GM12878 (cell line): ENCODE results near the gene MGAT4B. TPM values are rescaled to one million over a fixed set of nuclear protein-coding genes. Genes with fewer than 3 reads are reported as not detected.

Experiments
- ATAC-seq: fragments of 200-7000 bp; cut with Tn5 transposase; 3 replicates; pipeline ENCODE4 v1.9.1; 2020; ENCODE audit warnings: mild to moderate bottlenecking, moderate library complexity
- BruUV-seq: library from RNA; stranded (reverse); fragments of 400-500 nt; replicated peaks from 2 replicates; lab custom pipeline; 2021; lab: Mats Ljungman, UMichigan
- CTCF ChIA-PET: fragments of 300-600 bp; sonication (Branson Sonifier 250); formaldehyde crosslinking; extraction: SDS; loops from one replicate; lab custom pipeline; 2021; ENCODE audit warnings: inconsistent platforms; lab: Yijun Ruan, JAX
- POLR2A ChIA-PET: fragments of 350-600 bp; formaldehyde crosslinking; extraction: SDS; loops from one replicate; lab custom pipeline; 2021; ENCODE audit warnings: inconsistent platforms; lab: Charles Lee
- RAD21 ChIA-PET: fragments of 300-600 bp; sonication (Branson Sonifier 250); formaldehyde crosslinking; loops from one replicate; lab custom pipeline; 2023; ENCODE audit warnings: antibody characterized with exemption; ENCODE audit not compliant: unreplicated experiment; lab: Charles Lee
- SMC1A ChIA-PET: fragments of 300-600 bp; sonication (Branson Sonifier 250); formaldehyde crosslinking; loops from one replicate; lab custom pipeline; 2023; ENCODE audit not compliant: unreplicated experiment, uncharacterized antibody; lab: Charles Lee
- DNase-seq: peaks from one replicate; pipeline ENCODE4 v3.0.0-alpha.2; 2011; ENCODE audit warnings: low read depth, low spot score
- FAIRE-seq: peaks from 3 replicates; lab custom pipeline; 2011; peaks lifted over from hg19 to GRCh38; lab: Jason Lieb, UNC
- H2AFZ ChIP-seq: 2 replicates; pipeline ENCODE4 v1.6.0; 2011; ENCODE audit warnings: low read depth, low read length, control low read depth; ENCODE audit not compliant: control insufficient read depth
- H3K27ac ChIP-seq: 2 replicates; pipeline ENCODE4 v1.5.1; 2011; ENCODE audit warnings: control low read depth; ENCODE audit not compliant: control insufficient read depth, insufficient read depth
- H3K27me3 ChIP-seq, 2 experiments: replicated peaks in 1 of 2; 2 replicates each; pipeline versions ENCODE4 v1.6.0 to v1.6.1; 2011; ENCODE audit warnings: low read length in 1 of 2; ENCODE audit not compliant: control insufficient read depth in 2 of 2, insufficient read depth in 2 of 2
- H3K36me3 ChIP-seq, 2 experiments: 2 replicates each; pipeline ENCODE4 v1.5.1; 2011; ENCODE audit warnings: low read length in 1 of 2; ENCODE audit not compliant: control insufficient read depth in 2 of 2, insufficient read depth in 2 of 2
- H3K4me1 ChIP-seq: 2 replicates; pipeline ENCODE4 v1.6.1; 2011; ENCODE audit warnings: mild to moderate bottlenecking, low read length, moderate library complexity, mixed read lengths; ENCODE audit not compliant: control insufficient read depth, insufficient read depth
- H3K4me2 ChIP-seq: 2 replicates; pipeline ENCODE4 v1.6.0; 2011; ENCODE audit warnings: control low read depth; ENCODE audit not compliant: control insufficient read depth, insufficient read depth
- H3K4me3 ChIP-seq: fragments of 200-600 bp; sonication (generic); 2 replicates; pipeline ENCODE4 v1.5.1; 2016
- H3K79me2 ChIP-seq: 2 replicates; pipeline ENCODE4 v1.6.0; 2011; ENCODE audit warnings: low read length; ENCODE audit not compliant: control insufficient read depth, insufficient read depth
- H3K9ac ChIP-seq: 2 replicates; pipeline ENCODE4 v1.8.0; 2011; ENCODE audit warnings: low read length, control low read depth, mixed read lengths; ENCODE audit not compliant: control insufficient read depth, insufficient read depth
- H3K9me3 ChIP-seq: replicated peaks from 3 replicates; pipeline ENCODE4 v1.5.1; 2011; ENCODE audit warnings: mild to moderate bottlenecking, low read length; ENCODE audit not compliant: control insufficient read depth, insufficient read depth
- H4K20me1 ChIP-seq: 2 replicates; pipeline ENCODE4 v1.6.0; 2011; ENCODE audit not compliant: control insufficient read depth, insufficient read depth
- DPF2 ChIP-seq: fragments of 450-650 bp; IDR thresholded peaks from 2 replicates; pipeline ENCODE4 v1.6.1; 2017; ENCODE audit warnings: mild to moderate bottlenecking
- IKZF1 ChIP-seq: fragments of 450-650 bp; conservative IDR thresholded peaks from 2 replicates; pipeline ENCODE4 v1.6.1; 2017; ENCODE audit warnings: antibody characterized with exemption, mild to moderate bottlenecking
- RELA ChIP-seq: fragments of 450-650 bp; IDR thresholded peaks from 2 replicates; pipeline ENCODE4 v1.8.0; 2014; ENCODE audit warnings: borderline replicate concordance; ENCODE audit not compliant: partially characterized antibody
- RUNX3 ChIP-seq: IDR thresholded peaks from 2 replicates; pipeline ENCODE4 v1.6.1; 2012; ENCODE audit warnings: low read length, inconsistent platforms
- SPI1 ChIP-seq: IDR thresholded peaks from 2 replicates; pipeline ENCODE4 v1.6.1; 2011; ENCODE audit warnings: low read depth, mild to moderate bottlenecking, low read length, moderate library complexity, borderline replicate concordance; ENCODE audit not compliant: insufficient read depth
- WGBS: methylation state at CpG from one replicate; pipeline ENCODE4 v1.1.6; 2016; ENCODE audit warnings: low lambda C conversion rate; ENCODE audit not compliant: insufficient replicate concordance, insufficient coverage; ENCODE audit errors: missing lambda C conversion rate; 5-methylcytosine and 5-hydroxymethylcytosine counted together
- in situ Hi-C: fragments of 300-500 bp; cut with MboI; formaldehyde crosslinking; loops from 9 replicates; pipeline ENCODE4 v1.14.3; 2018; ENCODE audit warnings: mixed read lengths
- intact Hi-C: fragments of 100-400 bp; cut with micrococcal nuclease; formaldehyde crosslinking; loops from one replicate; pipeline ENCODE4 v1.14.2; 2022; ENCODE audit not compliant: unreplicated experiment
- polyA plus RNA-seq, 11 experiments: library from polyadenylated mRNA; depleted of rRNA in 4 of 11; unstranded in 6 of 11; stranded (reverse) in 5 of 11; fragments of >200 nt; fragmentation: Nextera tagmentation in 4 of 11; fragmentation: Illumina TruSeq in 1 of 11; extraction: Ambion mirVana in 4 of 11; extraction: Trizol in 1 of 11; gene quantifications; 1 replicate in 1 of 11; 2 replicates in 10 of 11; pipeline versions ENCODE4 v1.2.1 to v1.2.3, GENCODE V29; 2011 to 2016; ENCODE audit warnings: inconsistent platforms in 2 of 11, missing spikeins in 2 of 11, low read depth in 1 of 11
- total RNA-seq, 4 experiments: library from RNA; depleted of rRNA in 3 of 4; stranded (reverse); fragments of >200 nt in 3 of 4; fragmentation: Illumina TruSeq in 1 of 4; extraction: Trizol in 1 of 4; gene quantifications; 2 replicates each; pipeline versions ENCODE4 v1.2.1 to v1.2.3, GENCODE V29; 2013 to 2021

The MGAT4B gene
- total and polyA plus RNA-seq, 10 of the 15 experiments (the other 5 are each of a cell fraction or from before 2014, with no cell fraction given): 0.60 to 82.5 (median 34.4) TPM; not detected in 1

DNA sequence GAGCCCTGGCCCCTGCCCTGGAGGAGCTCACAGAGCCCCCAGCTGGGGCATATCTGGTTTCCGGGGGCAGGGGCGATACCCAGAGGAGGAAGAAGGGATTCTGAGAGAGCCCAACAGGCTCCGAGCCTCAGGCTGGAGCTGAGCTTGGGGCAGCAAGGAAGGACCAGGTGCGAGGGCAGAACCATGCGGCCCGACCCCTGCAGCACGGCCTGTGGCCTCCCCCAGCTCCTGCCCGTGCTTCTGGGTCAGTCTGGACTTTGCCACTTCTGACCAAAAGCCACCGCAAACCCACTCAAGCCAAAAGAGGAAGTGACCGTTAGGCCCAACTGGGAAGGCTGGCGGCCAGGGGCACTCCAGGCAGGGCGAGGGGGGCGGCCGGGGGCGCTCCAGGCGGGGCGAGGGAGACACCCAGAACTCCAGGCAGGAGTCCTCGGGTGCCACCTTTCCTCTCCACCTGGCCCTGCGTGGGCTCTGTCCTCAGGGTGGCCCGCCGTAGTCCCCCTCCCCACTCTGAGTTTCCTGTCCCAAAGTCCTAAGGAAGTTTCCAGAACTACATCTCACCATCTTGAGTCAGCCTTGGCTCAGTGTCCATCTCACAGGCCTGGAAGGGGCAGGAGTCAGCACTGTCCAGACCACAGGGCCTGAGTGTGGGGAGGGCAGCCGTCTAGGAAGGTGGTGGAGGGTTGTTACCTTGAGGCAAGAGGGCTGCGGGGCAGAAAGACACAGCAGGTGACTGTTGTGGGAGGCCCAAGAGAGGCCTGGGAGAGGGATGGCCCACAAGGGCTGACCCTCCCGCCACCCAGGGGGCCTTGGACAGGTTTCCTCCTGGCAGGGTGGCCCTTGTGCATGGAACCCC is 13.8 kb downstream of the MGAT4B start:
- Histone ChIP-seq H3K36me3 (no peaks in the 10 kb centered on the region; a peak in 2 of 4 replicates), H3K79me2 (no peaks in the 10 kb centered on the region), H3K27me3 (no peaks in the 10 kb centered on the region), H3K9ac (no peak overlapping the region), H3K4me2 (no peak overlapping the region), H4K20me1 (no peaks in the 10 kb centered on the region), H3K27ac (no peak overlapping the region), H2AFZ (no peak overlapping the region), H3K4me3 (no peak overlapping the region), H3K4me1 (peaks cover 23% of the 10 kb centered on the region), H3K9me3 (no peaks in the 10 kb centered on the region)
- no peak for DNase-seq
- in situ Hi-C loops (loop anchor here (25.0 kb wide), 1 partner anchor 294 kb away; no protein-coding TSS in a partner anchor), intact Hi-C loops (no loop called here)
- no peak for FAIRE-seq
- ChIA-PET SMC1A (interaction anchor here (0.9 to 1.2 kb wide), 3 partner anchors 8 to 31 kb away, joined by 3 to 4 read pairs (median 3); no protein-coding TSS in a partner anchor), CTCF (interaction anchor here (0.6 to 2.9 kb wide), 7 partner anchors 18 to 114 kb away, joined by 3 to 14 read pairs (median 4); partner anchors contain the start of gene SQSTM1), RAD21 (no interaction called here), POLR2A (interaction anchor here (0.8 kb wide), 1 partner anchor 13 kb away, joined by 3 read pairs; no protein-coding TSS in a partner anchor)
- WGBS: 65% methylated on average over 22 of the region's 24 CpGs
- no peak for ATAC-seq
- no TSS peak for BruUV-seq
- no peak for TF ChIP-seq RELA
- peak; percentile 74 for TF ChIP-seq SPI1
- TF ChIP-seq RUNX3: 0 out of 2 replicates have a peak, but pooled peaks have one; percentile 6
- TF ChIP-seq IKZF1: 0 out of 2 replicates have a peak, but pooled peaks have one; percentile 16
- TF ChIP-seq DPF2: peak; percentile 51; the same call in 1 of the 2 replicates
